ENCODE results near the gene SPATA31A5.
"Not testable (repeated sequence)": the region's sequence is repeated elsewhere in the genome, so short reads cannot be mapped to it uniquely, and the experiment has no call there.

Gene SPATA31A5

GRCh38 chr9:60914107-60914506, at the start of gene SPATA31A5:
Gene SPATA31A5, plus strand, starts transcription at chr9:60914407. Its CDS starts 29 bp downstream, at chr9:60914436.
- not testable (repeated sequence) for DNase-seq

- not testable (repeated sequence) for DNase-seq
Observed at GRCh38 chr9:60962990-60963350, 48.8 kb downstream of the SPATA31A5 start.

GRCh38 chr9:60966382-60966781, 52.2 kb downstream of the SPATA31A5 start:
- not testable (repeated sequence) for DNase-seq
